ENCODE results near the gene ASPG.

ASPG gene

GRCh38 chr14:104118006-104118844 is 32.7 kb downstream of the ASPG start:
- DNase-seq: no peak

GRCh38 chr14:104119119-104119487 is 33.6 kb downstream of the ASPG start:
- DNase-seq: no peak

GRCh38 chr14:104119488-104120251 is 34.2 kb downstream of the ASPG start:
- no peak for DNase-seq

- no peak for DNase-seq
Observed at GRCh38 chr14:104120281-104120741, 34.8 kb downstream of the ASPG start.

- DNase-seq: no peak
Observed at GRCh38 chr14:104121142-104121541, 35.6 kb downstream of the ASPG start.

- no peak for DNase-seq
Observed at GRCh38 chr14:104123879-104124278, 38.4 kb downstream of the ASPG start.

- no peak for DNase-seq
Observed at GRCh38 chr14:104125011-104125410, 39.5 kb downstream of the ASPG start.

- DNase-seq: no peak
Observed at GRCh38 chr14:104126753-104127152, 41.3 kb downstream of the ASPG start.

- no peak for DNase-seq
Observed at GRCh38 chr14:104128981-104129380, 43.5 kb downstream of the ASPG start.

- DNase-seq: no peak
Observed at GRCh38 chr14:104129556-104129955, 44.1 kb downstream of the ASPG start.

GRCh38 chr14:104130974-104131651 is 45.6 kb downstream of the ASPG start:
- DNase-seq: peak; percentile 96

- DNase-seq: no peak
Observed at GRCh38 chr14:104131968-104132732, 46.6 kb downstream of the ASPG start.

GRCh38 chr14:104132981-104133380 is 47.5 kb downstream of the ASPG start:
- no peak for DNase-seq

GRCh38 chr14:104133496-104133895 is 48.0 kb downstream of the ASPG start:
- DNase-seq: no peak

- DNase-seq: no peak
Observed at GRCh38 chr14:104134061-104134965, 48.8 kb downstream of the ASPG start.

- no peak for DNase-seq
Observed at GRCh38 chr14:104135121-104135903, 49.8 kb downstream of the ASPG start.

GRCh38 chr14:104135904-104136471 is 50.5 kb downstream of the ASPG start:
- DNase-seq: no peak

- DNase-seq: no peak
Observed at GRCh38 chr14:104136472-104137296, 51.2 kb downstream of the ASPG start.

- peak; percentile 82 for DNase-seq
Observed at GRCh38 chr14:104137297-104138097, 52.0 kb downstream of the ASPG start.
